NCI-H2196 (cell line): Measurements from ENCODE around the gene RBMY1D.
"Not testable (repeated sequence)": the region's sequence is repeated elsewhere in the genome, so short reads cannot be mapped to it uniquely, and the experiment has no call there.

Experiments
- DNase-seq: peaks from one replicate; lab custom pipeline; 2025; ENCODE audit not compliant: unreplicated experiment; lab: John Stamatoyannopoulos, UW

Gene RBMY1D

GRCh38 chrY:21894426-21894825, at the start of gene RBMY1D:
TSS of gene RBMY1D (minus strand) at chrY:21894526. CDS start at chrY:21892513, 2,013 bp downstream.
- DNase-seq: not testable (repeated sequence)

- not testable (repeated sequence) for DNase-seq
Measured at GRCh38 chrY:21917932-21918331, 23.6 kb upstream of the RBMY1D start, which contains the start of gene RBMY1E. TSS of gene RBMY1E (minus strand) at chrY:21918032. CDS start at chrY:21916054, 1,978 bp downstream.

GRCh38 chrY:21869407-21870076, 24.8 kb downstream of the RBMY1D start:
- not testable (repeated sequence) for DNase-seq

- DNase-seq: no peak
Measured at GRCh38 chrY:21845481-21845880, 48.8 kb downstream of the RBMY1D start.

GRCh38 chrY:21842090-21842489, 52.2 kb downstream of the RBMY1D start:
- DNase-seq: no peak

GRCh38 chrY:21839489-21839888, 54.8 kb downstream of the RBMY1D start:
- no peak for DNase-seq

- DNase-seq: no peak
Measured at GRCh38 chrY:21836343-21836742, 58.0 kb downstream of the RBMY1D start.

GRCh38 chrY:21835052-21835451, 59.3 kb downstream of the RBMY1D start:
- DNase-seq: no peak
